ENCODE data around the gene SCNN1B. TPM values are rescaled to one million over a fixed set of nuclear protein-coding genes. Genes with fewer than 3 reads are reported as not detected.

Gene SCNN1B
- total RNA-seq, 1 donor: not detected

DNA sequence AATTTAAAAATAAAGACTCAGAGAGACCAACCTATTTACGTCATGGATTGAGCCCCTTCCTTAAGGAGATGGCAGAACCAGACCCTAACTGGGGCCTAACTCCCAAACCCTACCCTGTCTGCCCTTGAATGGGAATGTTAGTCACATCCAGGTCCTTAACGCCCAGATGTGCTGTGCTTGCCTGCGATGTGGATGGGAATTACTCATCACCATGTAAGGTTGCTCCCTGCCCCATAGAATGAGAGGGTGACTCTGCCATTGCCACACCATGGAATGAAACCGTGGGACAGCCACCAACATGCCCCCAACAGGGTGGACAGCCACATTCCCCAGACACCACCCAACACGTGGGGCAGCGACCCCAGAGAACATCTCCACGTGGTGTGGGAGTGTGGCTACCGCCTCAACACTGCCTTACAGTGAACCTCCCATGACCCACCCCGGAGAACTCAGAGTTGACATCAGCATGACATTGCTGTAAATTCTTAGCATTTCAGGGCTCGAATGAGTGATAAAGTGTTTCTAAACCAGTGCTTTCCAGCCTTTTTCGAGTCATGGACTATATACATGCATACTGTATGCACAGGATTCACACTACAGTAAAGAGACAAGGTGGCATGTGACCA is 31.8 kb downstream of the SCNN1B start:
- Histone ChIP-seq H3K4me1 (ENCODE audit: insufficient read depth, low read length) (no peaks in the 10 kb centered on the region), H3K36me3 (ENCODE audit: insufficient read depth, low read length) (no peaks in the 10 kb centered on the region), H2AFZ (ENCODE audit: low read length) (no peak overlapping the region), H3K27me3 (ENCODE audit: insufficient read depth, low read length) (no peaks in the 10 kb centered on the region), H3K4me2 (ENCODE audit: insufficient read depth, low read length) (no peak overlapping the region), H3K27ac (ENCODE audit: low read depth, low read length) (no peak overlapping the region), H3K4me3 (ENCODE audit: insufficient read depth, low read length) (no peak overlapping the region), H3K9me3 (ENCODE audit: low read depth, low read length) (no peaks in the 10 kb centered on the region), H3K79me2 (ENCODE audit: insufficient read depth, low read length) (no peaks in the 10 kb centered on the region), H4K20me1 (ENCODE audit: insufficient read depth, low read length) (no peaks in the 10 kb centered on the region)
- no peak for DNase-seq (ENCODE audit: insufficient read length, low spot score, missing footprints)
- TF ChIP-seq, protein P1, sequence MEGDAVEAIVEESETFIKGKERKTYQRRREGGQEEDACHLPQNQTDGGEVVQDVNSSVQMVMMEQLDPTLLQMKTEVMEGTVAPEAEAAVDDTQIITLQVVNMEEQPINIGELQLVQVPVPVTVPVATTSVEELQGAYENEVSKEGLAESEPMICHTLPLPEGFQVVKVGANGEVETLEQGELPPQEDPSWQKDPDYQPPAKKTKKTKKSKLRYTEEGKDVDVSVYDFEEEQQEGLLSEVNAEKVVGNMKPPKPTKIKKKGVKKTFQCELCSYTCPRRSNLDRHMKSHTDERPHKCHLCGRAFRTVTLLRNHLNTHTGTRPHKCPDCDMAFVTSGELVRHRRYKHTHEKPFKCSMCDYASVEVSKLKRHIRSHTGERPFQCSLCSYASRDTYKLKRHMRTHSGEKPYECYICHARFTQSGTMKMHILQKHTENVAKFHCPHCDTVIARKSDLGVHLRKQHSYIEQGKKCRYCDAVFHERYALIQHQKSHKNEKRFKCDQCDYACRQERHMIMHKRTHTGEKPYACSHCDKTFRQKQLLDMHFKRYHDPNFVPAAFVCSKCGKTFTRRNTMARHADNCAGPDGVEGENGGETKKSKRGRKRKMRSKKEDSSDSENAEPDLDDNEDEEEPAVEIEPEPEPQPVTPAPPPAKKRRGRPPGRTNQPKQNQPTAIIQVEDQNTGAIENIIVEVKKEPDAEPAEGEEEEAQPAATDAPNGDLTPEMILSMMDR (IDR thresholded peaks at IDR 0.05; ENCODE audit: extremely low read depth, low read depth, low read length): no peak

DNA sequence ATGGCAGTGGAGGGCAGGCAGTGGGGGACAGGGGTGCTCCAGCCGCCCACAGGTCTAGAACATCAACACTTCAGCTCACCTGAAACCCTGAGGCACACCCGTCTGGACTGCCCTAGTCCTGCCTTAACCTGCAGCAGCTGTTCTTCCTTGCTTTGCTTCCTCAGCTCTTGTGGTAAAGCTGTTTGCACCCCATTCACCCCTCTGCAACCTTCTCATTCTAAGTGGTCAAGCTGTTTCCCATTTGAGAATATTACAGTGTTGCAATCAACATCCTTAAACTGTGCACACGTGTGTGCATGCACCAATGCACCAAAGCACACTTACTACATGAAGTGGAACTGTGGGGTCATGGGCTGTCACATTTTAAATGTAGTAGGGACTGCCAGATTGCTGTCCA is 32.4 kb downstream of the SCNN1B start:
- DNase-seq (ENCODE audit: insufficient read length, low spot score, missing footprints): no peak
- Histone ChIP-seq H3K36me3 (ENCODE audit: insufficient read depth, low read length) (no peaks in the 10 kb centered on the region), H3K27ac (ENCODE audit: low read depth, low read length) (no peak overlapping the region), H3K9me3 (ENCODE audit: low read depth, low read length) (no peaks in the 10 kb centered on the region), H3K4me1 (ENCODE audit: insufficient read depth, low read length) (no peaks in the 10 kb centered on the region), H3K27me3 (ENCODE audit: insufficient read depth, low read length) (no peaks in the 10 kb centered on the region), H3K4me3 (ENCODE audit: insufficient read depth, low read length) (no peak overlapping the region), H3K79me2 (ENCODE audit: insufficient read depth, low read length) (no peaks in the 10 kb centered on the region), H3K4me2 (ENCODE audit: insufficient read depth, low read length) (no peak overlapping the region), H4K20me1 (ENCODE audit: insufficient read depth, low read length) (no peaks in the 10 kb centered on the region), H2AFZ (ENCODE audit: low read length) (no peak overlapping the region)
- TF ChIP-seq, protein P1 (IDR thresholded peaks at IDR 0.05; ENCODE audit: extremely low read depth, low read depth, low read length): no peak

DNA sequence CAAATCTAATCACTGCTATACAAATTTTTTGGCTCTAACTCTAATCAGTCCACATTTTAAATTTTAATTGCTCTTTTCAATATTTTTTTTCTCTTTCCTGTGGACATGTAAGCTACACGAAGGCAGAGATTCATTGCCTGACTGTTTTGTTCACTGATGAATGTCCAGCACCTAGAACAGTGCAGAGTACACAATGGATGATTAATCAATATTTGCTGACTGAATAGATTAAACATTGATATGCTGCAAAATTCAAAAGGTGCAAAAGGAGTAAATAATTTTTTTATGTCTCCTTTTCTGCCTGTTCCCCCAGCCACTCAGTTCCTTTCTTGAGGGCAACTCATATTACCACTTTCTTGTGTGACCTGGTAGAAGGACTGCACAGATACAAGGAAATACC is 32.8 kb downstream of the SCNN1B start:
- no peak overlapping the region for H3K27ac ChIP-seq (ENCODE audit: low read depth, low read length)
- TF ChIP-seq, protein P1 (IDR thresholded peaks at IDR 0.05; ENCODE audit: extremely low read depth, low read depth, low read length): no peak

DNA sequence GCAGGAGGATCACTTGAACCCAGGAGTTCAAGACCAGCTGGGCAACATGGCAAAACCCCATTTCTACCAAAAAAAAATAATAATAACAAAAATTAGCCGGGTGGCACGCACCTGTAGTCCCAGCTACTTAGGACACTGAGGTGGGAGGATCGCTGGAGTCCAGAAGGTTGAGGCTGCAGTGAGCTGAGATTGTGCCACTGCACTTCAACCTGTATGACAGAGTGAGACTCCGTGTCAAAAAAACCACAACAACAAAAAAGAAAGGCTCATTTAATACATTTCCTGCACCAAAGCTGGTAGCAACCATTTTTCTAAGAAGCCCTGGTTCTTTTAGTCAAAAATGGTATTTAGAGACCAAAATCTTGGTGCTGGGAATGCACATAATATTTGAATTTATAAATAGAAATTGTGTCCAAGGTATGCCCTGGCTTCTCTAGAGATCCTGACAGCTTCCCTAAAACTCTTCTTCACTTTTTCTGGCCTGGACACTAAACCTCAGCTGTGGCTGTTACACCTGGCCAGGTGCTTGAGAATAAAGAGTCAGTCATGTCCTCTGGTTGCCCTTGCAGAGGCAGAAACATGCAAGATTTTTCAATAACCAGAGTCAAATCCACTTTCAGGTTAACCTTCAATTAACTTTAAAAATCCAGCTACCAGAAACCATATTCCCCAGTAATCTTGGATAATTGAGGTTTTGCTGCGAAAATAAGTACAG is 35.9 kb downstream of the SCNN1B start:
- TF ChIP-seq, protein P1 (IDR thresholded peaks at IDR 0.05; ENCODE audit: extremely low read depth, low read depth, low read length): no peak
- DNase-seq (ENCODE audit: insufficient read length, low spot score, missing footprints): no peak

More for the DNA sequence above, 32.8 kb downstream of the SCNN1B start:
- Histone ChIP-seq H3K27me3 (ENCODE audit: insufficient read depth, low read length) (no peaks in the 10 kb centered on the region), H2AFZ (ENCODE audit: low read length) (no peak overlapping the region), H3K4me2 (ENCODE audit: insufficient read depth, low read length) (no peak overlapping the region), H3K4me1 (ENCODE audit: insufficient read depth, low read length) (no peaks in the 10 kb centered on the region), H3K9me3 (ENCODE audit: low read depth, low read length) (no peaks in the 10 kb centered on the region), H4K20me1 (ENCODE audit: insufficient read depth, low read length) (no peaks in the 10 kb centered on the region), H3K4me3 (ENCODE audit: insufficient read depth, low read length) (no peak overlapping the region), H3K36me3 (ENCODE audit: insufficient read depth, low read length) (no peaks in the 10 kb centered on the region), H3K79me2 (ENCODE audit: insufficient read depth, low read length) (no peaks in the 10 kb centered on the region)
- no peak for DNase-seq (ENCODE audit: insufficient read length, low spot score, missing footprints)

More for the DNA sequence above, 35.9 kb downstream of the SCNN1B start:
- H3K4me2 ChIP-seq (ENCODE audit: insufficient read depth, low read length): no peak overlapping the region
- H3K27ac ChIP-seq (ENCODE audit: low read depth, low read length): no peak overlapping the region
- H3K9me3 ChIP-seq (ENCODE audit: low read depth, low read length): no peaks in the 10 kb centered on the region
- no peaks in the 10 kb centered on the region for H4K20me1 ChIP-seq (ENCODE audit: insufficient read depth, low read length)
- H3K79me2 ChIP-seq (ENCODE audit: insufficient read depth, low read length): no peaks in the 10 kb centered on the region
- H2AFZ ChIP-seq (ENCODE audit: low read length): no peak overlapping the region
- no peaks in the 10 kb centered on the region for H3K36me3 ChIP-seq (ENCODE audit: insufficient read depth, low read length)
- no peak overlapping the region for H3K4me3 ChIP-seq (ENCODE audit: insufficient read depth, low read length)
- H3K4me1 ChIP-seq (ENCODE audit: insufficient read depth, low read length): no peaks in the 10 kb centered on the region
- no peaks in the 10 kb centered on the region for H3K27me3 ChIP-seq (ENCODE audit: insufficient read depth, low read length)

Data from osteoblast (primary cell).